Omental fat pad (tissue), 4 donors: ENCODE results near the gene NUAK1. TPM values are rescaled to one million over a fixed set of nuclear protein-coding genes. Genes with fewer than 3 reads are reported as not detected.

ENCODE experiments used
- ATAC-seq: fragments of 150-250 bp; one replicate; pipeline ENCODE4 v1.9.1; 2016; ENCODE audit warnings: mild to moderate bottlenecking, moderate library complexity; ENCODE audit not compliant: low FRiP score
- DNase-seq: peaks from one replicate; pipeline ENCODE4 v3.0.0-alpha.2; 2019; ENCODE audit warnings: low spot score
- CTCF ChIP-seq, 3 donors: fragments of 450-650 bp; IDR thresholded peaks; one replicate each; pipeline ENCODE4 v1.5.1; 2016 to 2017; ENCODE audit warnings: antibody characterized with exemption in 3 of 3, mild to moderate bottlenecking in 3 of 3, moderate library complexity in 2 of 3
- total RNA-seq, 4 donors: library from RNA; depleted of rRNA; stranded (reverse); fragments of >200 nt; gene quantifications; one replicate each; pipeline ENCODE4 v1.1.0, GENCODE V29; 2016

Gene NUAK1
- total RNA-seq, 4 donors from 2014 or later, result 6.8 to 47.3 (median 21.0) TPM

- DNase-seq (no peak), ATAC-seq (no peak)
- TF ChIP-seq CTCF (IDR thresholded peaks at IDR 0.05), result no peak
Measured at GRCh38 chr12:106039646-106040404, 98.9 kb downstream of the NUAK1 start.

GRCh38 chr12:106039242-106039641, 99.5 kb downstream of the NUAK1 start:
- no peak for TF ChIP-seq CTCF (IDR thresholded peaks at IDR 0.05)
- ATAC-seq (no peak), DNase-seq (no peak)

GRCh38 chr12:106037524-106038298, 101.0 kb downstream of the NUAK1 start:
- TF ChIP-seq CTCF (IDR thresholded peaks at IDR 0.05), result no peak
- no peak for DNase-seq
- ATAC-seq, result no peak

- DNase-seq, result no peak
- no peak for TF ChIP-seq CTCF (IDR thresholded peaks at IDR 0.05)
- ATAC-seq, result no peak
Measured at GRCh38 chr12:106035421-106035820, 103.3 kb downstream of the NUAK1 start.

- TF ChIP-seq CTCF (IDR thresholded peaks at IDR 0.05), result no peak
- no peak for DNase-seq
- no peak for ATAC-seq
Measured at GRCh38 chr12:106034316-106034715, 104.4 kb downstream of the NUAK1 start.

GRCh38 chr12:106033161-106033675, 105.5 kb downstream of the NUAK1 start:
- no peak for TF ChIP-seq CTCF (IDR thresholded peaks at IDR 0.05)
- ATAC-seq (no peak), DNase-seq (no peak)
